HFFc6 (cell line): Measurements from ENCODE around the gene GALNT18. TPM values are rescaled to one million over a fixed set of nuclear protein-coding genes. Genes with fewer than 3 reads are reported as not detected.

Experiments
- DNase-seq: peaks from one replicate; pipeline ENCODE4 v3.0.0-alpha.2; 2018
- H3K27ac Mint-ChIP-seq: 2 replicates; pipeline ENCODE4 v1.8.0; 2020; ENCODE audit warnings: mild to moderate bottlenecking, mixed read lengths
- H3K27me3 Mint-ChIP-seq: 2 replicates; pipeline ENCODE4 v1.8.0; 2021; ENCODE audit warnings: mild to moderate bottlenecking, moderate library complexity, mixed read lengths; ENCODE audit not compliant: insufficient read depth
- H3K36me3 Mint-ChIP-seq: 2 replicates; pipeline ENCODE4 v1.8.0; 2021; ENCODE audit warnings: low read depth, mixed read lengths
- H3K4me1 Mint-ChIP-seq: 2 replicates; pipeline ENCODE4 v1.8.0; 2020; ENCODE audit warnings: low read depth, mixed read lengths
- H3K4me3 Mint-ChIP-seq: 2 replicates; pipeline ENCODE4 v1.8.0; 2020; ENCODE audit warnings: mild to moderate bottlenecking, moderate library complexity, mixed read lengths
- H3K9me3 Mint-ChIP-seq: 2 replicates; pipeline ENCODE4 v1.8.0; 2020; ENCODE audit warnings: mild to moderate bottlenecking, mixed read lengths
- total RNA-seq, 6 experiments: library from RNA; stranded (reverse); fragmentation: NEBNext Ultra II Directional; extraction: Animal tissue kit (Norgen Biotek cat#: 25700); gene quantifications; 2 replicates in 1 of 6; 3 replicates in 5 of 6; pipeline ENCODE4 v1.2.3, GENCODE V29; 2021
- TF ChIP-seq, protein P1 (sequence below): fragments of 200-600 bp; sonication (generic); IDR thresholded peaks from 2 replicates; pipeline ENCODE4 v1.5.0; 2021; ENCODE audit warnings: antibody characterized with exemption, mild to moderate bottlenecking

The GALNT18 gene
- total RNA-seq, 6 experiments from 2014 or later = 2.7 to 13.7 (median 12.4) TPM

DNA sequence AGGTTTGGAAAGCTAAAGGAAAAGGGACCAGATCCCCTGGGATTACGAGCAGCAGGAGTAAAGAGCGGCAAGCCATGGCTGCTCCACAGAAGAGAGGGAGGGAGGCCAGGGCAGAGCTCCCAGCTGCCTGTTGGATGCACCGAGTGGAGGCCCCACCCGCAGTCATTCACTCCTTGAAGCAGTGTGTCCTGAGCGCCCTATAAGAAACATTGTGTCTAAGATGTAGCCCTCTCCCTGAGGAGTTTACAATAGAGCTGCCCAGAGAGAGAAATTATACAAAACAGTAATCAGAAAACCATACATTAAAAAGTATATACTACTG, 214.1 kb downstream of the GALNT18 start:
- H3K4me1 Mint-ChIP-seq = peaks cover 32% of the 10 kb centered on the region
- no peaks in the 10 kb centered on the region for H3K36me3 Mint-ChIP-seq
- TF ChIP-seq, protein P1, sequence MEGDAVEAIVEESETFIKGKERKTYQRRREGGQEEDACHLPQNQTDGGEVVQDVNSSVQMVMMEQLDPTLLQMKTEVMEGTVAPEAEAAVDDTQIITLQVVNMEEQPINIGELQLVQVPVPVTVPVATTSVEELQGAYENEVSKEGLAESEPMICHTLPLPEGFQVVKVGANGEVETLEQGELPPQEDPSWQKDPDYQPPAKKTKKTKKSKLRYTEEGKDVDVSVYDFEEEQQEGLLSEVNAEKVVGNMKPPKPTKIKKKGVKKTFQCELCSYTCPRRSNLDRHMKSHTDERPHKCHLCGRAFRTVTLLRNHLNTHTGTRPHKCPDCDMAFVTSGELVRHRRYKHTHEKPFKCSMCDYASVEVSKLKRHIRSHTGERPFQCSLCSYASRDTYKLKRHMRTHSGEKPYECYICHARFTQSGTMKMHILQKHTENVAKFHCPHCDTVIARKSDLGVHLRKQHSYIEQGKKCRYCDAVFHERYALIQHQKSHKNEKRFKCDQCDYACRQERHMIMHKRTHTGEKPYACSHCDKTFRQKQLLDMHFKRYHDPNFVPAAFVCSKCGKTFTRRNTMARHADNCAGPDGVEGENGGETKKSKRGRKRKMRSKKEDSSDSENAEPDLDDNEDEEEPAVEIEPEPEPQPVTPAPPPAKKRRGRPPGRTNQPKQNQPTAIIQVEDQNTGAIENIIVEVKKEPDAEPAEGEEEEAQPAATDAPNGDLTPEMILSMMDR = no peak
- no peak overlapping the region for H3K4me3 Mint-ChIP-seq
- peaks cover 13% of the 10 kb centered on the region for H3K27me3 Mint-ChIP-seq
- no peak for DNase-seq
- H3K27ac Mint-ChIP-seq = no peak overlapping the region
- no peaks in the 10 kb centered on the region for H3K9me3 Mint-ChIP-seq

DNA sequence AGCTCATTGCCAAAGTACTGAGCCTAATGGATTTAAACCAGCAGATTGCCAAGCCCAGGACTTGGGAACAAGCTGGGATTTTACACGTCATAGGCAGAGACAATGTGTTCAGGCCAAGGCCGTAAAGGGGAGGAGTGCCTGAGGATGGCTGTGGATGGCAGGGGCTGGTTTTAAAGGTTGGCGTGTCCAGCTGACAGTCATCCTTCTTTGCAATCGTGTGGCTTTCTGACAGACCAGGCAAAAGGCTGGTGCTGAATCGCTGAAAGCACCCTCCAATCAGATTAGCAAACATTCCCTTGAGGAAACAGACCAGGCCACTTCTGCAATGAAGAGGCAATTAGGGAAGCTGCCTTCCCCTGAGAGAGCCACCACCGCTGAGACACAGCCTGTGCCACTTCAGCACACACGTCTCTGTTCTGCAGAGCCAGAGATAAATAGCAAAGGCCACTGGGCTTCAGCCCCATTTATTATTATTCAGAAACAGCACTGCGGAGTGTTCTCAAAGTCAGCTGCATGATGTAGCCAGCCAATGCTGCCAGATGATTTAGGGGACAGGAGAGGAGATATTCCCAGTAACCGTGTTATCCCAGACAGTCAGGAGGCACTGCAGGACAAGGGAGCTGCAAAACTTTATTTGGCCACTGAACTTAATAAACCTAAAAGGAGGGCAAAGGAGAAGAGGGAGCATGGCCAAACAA, 214.6 kb downstream of the GALNT18 start:
- H3K4me1 Mint-ChIP-seq = peaks cover 32% of the 10 kb centered on the region
- no peaks in the 10 kb centered on the region for H3K36me3 Mint-ChIP-seq
- no peak overlapping the region for H3K4me3 Mint-ChIP-seq
- no peaks in the 10 kb centered on the region for H3K9me3 Mint-ChIP-seq
- DNase-seq = no peak
- peaks cover 14% of the 10 kb centered on the region for H3K27me3 Mint-ChIP-seq
- H3K27ac Mint-ChIP-seq = no peak overlapping the region
- TF ChIP-seq, protein P1 = no peak

- no peaks in the 10 kb centered on the region for H3K9me3 Mint-ChIP-seq
- H3K36me3 Mint-ChIP-seq = no peaks in the 10 kb centered on the region
- peaks cover 32% of the 10 kb centered on the region for H3K4me1 Mint-ChIP-seq
- TF ChIP-seq, protein P1 = no peak
- no peak overlapping the region for H3K4me3 Mint-ChIP-seq
- H3K27ac Mint-ChIP-seq = no peak overlapping the region
- DNase-seq = no peak
- peaks cover 14% of the 10 kb centered on the region for H3K27me3 Mint-ChIP-seq
These were observed 215.2 kb downstream of the GALNT18 start for GRCh38 chr11:11406652-11407051.

DNA sequence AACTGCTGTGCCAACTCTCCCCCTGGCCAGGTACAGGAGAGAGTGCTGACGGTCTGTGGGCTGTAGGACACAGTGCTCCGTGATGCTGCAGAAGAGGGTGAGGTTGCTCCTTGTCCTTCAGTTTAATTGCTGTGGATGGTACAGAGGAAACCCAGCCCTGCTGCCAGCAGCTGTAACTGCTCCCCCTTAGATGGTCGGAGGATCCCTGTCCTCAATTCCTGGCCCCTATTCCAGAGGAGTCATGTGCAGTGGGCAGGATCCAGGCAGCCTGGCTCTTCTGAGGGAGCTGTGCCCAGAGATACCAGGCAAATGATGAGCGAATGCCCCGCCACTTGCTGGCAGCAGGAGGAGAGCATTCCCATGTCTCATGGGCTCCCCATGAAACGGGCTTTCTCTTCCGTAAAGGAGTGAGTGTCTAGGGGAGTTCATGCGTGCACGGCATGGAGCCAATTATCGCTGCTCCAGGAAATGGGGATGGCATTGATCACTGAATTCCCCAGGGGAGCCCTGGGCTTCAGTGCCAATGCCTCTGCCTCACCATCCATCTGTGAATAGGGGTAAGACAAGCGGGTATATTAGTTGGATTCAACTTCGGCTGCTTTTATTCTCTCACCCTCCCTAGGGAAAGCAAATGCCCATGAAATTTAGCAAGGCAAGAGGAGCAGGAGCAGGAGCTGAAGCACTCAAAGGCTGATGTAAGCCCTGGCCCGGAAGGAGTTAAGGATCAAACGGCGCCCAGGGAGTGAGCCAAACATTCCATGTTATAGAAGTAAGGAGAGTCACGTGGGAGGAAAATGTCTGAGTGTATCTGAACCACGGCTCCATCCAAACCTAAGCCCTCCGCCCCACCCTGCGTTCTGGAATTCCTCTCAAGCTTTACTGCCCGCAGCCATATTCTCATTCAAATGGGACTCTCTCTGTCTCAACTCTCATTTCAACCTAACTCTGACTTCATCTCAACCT, 217.8 kb downstream of the GALNT18 start:
- Mint-ChIP-seq H3K36me3 (no peaks in the 10 kb centered on the region), H3K4me3 (no peak overlapping the region), H3K27me3 (peaks cover 11% of the 10 kb centered on the region), H3K9me3 (no peaks in the 10 kb centered on the region), H3K27ac (0 out of 2 replicates have a peak overlapping the region, but pooled peaks have one; percentile 2), H3K4me1 (peaks cover 23% of the 10 kb centered on the region)
- DNase-seq = peak; percentile 15
- TF ChIP-seq, protein P1 = no peak

GRCh38 chr11:11401960-11402535, 219.8 kb downstream of the GALNT18 start:
- H3K9me3 Mint-ChIP-seq = no peaks in the 10 kb centered on the region
- H3K4me1 Mint-ChIP-seq = peaks cover 15% of the 10 kb centered on the region
- peaks cover 11% of the 10 kb centered on the region; the same call in 1 of the 2 replicates for H3K27me3 Mint-ChIP-seq
- TF ChIP-seq, protein P1 = no peak
- DNase-seq = no peak
- H3K27ac Mint-ChIP-seq = no peak overlapping the region
- no peaks in the 10 kb centered on the region for H3K36me3 Mint-ChIP-seq
- H3K4me3 Mint-ChIP-seq = no peak overlapping the region
